HG02623 (cell line): ENCODE results near the gene PLSCR1.

ENCODE experiments used
- ATAC-seq: cut with Tn5 transposase; IDR thresholded peaks from one replicate; pipeline ENCODE4 v1.9.1; 2021; ENCODE audit warnings: moderate library complexity; ENCODE audit not compliant: unreplicated experiment

PLSCR1 gene, protein sequence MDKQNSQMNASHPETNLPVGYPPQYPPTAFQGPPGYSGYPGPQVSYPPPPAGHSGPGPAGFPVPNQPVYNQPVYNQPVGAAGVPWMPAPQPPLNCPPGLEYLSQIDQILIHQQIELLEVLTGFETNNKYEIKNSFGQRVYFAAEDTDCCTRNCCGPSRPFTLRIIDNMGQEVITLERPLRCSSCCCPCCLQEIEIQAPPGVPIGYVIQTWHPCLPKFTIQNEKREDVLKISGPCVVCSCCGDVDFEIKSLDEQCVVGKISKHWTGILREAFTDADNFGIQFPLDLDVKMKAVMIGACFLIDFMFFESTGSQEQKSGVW

DNA sequence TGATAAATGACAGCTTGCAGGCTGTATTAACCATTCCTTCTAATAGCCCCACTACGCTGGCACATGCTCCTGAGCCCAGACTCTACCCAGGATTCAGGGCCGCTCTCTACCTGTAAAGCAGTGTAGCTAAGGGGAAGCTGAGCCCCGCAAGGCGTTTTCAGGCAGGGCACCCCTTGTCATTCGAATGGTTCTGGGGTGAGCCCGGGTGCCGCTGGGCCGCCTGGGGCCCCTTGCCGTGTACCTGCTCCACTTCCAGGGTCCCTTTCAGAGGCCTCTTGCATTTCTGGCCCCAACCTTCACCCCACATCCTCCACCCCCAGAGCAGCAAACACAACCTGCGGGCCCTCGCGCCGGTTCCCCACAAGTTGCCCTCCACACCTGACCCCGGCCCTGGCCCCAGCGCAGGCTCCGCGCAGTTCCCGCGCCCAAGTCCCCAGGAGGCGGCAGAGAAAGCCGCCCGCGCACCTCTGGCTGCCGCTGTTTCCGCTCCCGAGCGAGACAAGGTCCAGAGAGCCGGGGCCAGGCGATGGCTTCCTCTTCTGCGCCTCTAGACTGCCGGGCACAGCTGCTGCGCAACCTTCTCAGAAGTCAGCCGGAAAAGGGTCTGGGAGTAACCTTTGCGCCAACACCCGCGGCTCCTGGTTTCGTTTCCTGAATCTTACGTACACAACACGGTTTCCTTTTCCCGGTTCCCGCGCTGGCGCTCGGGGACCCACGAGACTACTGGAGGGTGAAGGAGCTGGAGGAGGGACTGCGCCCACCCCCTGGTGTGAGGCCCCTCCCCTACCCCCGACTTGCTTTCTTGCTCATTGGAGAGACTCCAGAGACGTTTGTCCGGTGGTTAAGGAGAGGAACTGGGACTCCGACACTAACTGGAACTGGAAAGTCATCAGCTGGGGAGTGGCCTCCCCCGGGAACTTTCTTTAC is at the start of gene PLSCR1:
PLSCR1 (minus strand) TSS at position 606 of the 927 bp plus-strand sequence. CDS start 8,055 bp downstream, outside the sequence.
- peak; percentile 86 for ATAC-seq

DNA sequence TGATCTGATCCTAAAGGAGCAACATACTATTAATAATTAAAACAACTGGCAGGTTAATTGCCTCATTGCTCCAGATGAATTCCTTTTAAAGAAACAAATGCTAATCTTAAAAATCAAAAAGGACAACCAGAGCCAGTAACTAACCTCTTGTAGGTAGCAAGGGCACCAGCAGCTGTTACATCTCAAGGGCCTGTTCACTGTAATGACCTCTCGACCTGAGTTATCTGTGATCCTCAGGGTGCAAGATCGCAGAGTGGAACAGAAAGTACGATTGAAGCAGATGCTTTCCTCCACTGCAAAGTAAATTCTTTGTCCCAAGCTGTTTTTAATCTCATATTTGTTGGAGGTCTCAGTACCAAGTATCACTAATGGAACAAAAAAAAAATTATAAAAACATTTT is 49.4 kb upstream of the PLSCR1 start:
- no peak for ATAC-seq

- ATAC-seq = no peak
Measured at GRCh38 chr3:146590521-146590920, 46.1 kb upstream of the PLSCR1 start.

GRCh38 chr3:146589899-146590508 is 45.6 kb upstream of the PLSCR1 start:
- no peak for ATAC-seq

GRCh38 chr3:146585156-146585555 is 40.7 kb upstream of the PLSCR1 start:
- no peak for ATAC-seq

- ATAC-seq = no peak
Measured at GRCh38 chr3:146581951-146582467, 37.6 kb upstream of the PLSCR1 start.

DNA sequence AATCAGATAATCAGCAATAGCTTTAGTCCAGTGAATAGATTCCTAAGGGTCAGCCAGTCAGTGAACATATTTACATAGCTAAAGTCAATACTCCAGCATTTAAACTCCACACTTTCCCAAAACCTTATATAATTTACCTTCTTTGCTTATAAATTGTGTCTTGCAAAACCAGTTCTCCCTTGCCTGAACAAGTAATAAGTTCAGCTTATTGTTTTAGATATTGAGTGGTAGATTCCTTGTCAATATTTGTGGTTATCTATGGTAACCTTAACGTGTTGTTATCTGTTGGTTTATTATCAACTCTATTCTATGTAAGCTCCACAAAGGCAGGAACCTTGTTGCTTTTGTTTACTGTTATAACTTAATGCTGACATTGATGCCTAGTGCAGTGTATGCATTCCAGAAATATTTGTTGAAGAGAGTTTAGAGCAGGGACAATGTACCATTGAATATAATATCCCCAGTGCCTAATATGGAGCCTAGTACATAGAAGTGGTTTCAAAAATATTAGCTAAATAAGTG is 36.7 kb upstream of the PLSCR1 start:
- no peak for ATAC-seq

GRCh38 chr3:146577662-146578061 is 33.3 kb upstream of the PLSCR1 start:
- no peak for ATAC-seq

GRCh38 chr3:146575636-146576035 is 31.2 kb upstream of the PLSCR1 start:
- no peak for ATAC-seq

GRCh38 chr3:146574173-146574572 is 29.8 kb upstream of the PLSCR1 start:
- ATAC-seq = no peak

DNA sequence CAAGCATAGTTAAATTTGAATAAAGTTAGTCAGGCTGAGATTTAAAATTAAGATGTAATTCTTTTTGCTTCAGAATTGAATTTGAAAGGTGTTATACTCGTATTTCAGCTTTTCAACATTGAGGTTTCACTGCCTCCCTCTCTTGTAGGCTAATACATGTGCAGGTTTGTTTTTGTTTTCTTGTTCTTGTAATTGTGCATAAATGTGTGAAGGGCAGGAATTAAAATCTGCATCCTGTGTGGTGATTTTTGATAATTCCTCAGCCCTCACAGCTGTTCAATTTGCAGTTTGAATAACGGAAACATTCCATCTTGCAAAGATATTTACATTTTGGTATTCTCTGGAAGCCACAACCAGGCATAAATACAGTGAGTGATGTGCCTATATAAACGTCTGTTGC is 24.9 kb upstream of the PLSCR1 start:
- ATAC-seq = no peak

DNA sequence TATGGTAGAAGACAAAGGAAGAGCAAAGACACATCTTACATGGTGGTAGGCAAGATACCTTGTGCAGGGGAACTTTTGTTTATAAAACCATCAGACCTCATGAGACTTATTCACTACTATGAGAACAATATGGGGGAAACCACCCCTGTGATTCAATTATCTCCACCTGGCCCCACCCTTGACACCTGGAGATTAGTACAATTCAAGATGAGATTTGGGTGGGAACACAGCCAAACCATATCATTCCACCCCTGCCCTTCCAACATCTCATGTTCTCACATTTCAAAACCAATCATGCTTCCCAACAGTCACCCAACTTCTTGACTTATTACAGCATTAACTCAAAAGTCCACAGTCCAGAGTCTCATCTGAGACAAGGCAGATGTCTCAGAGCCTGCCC is 21.7 kb upstream of the PLSCR1 start:
- ATAC-seq = no peak

DNA sequence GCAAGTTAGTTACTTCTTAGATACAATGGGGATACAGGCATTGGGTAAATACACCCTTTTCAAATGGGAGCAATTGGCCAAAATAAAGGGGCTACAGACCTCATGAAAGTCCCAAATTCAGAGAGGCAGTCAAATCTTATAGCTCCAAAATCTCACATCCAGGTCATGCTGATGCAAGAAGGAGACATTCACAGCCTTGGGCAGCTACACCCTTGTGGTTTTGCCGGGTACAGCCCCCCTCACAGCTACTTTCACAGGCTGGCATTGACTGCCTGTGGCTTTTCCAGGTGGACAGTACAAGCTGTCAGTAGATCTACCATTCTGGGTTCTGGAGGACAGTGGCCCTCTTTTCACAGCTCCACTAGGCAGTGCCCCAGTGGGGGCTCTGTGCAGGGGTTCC is 17.5 kb upstream of the PLSCR1 start:
- no peak for ATAC-seq

GRCh38 chr3:146561463-146561862 is 17.1 kb upstream of the PLSCR1 start:
- no peak for ATAC-seq

GRCh38 chr3:146560678-146561077 is 16.3 kb upstream of the PLSCR1 start:
- ATAC-seq = no peak

DNA sequence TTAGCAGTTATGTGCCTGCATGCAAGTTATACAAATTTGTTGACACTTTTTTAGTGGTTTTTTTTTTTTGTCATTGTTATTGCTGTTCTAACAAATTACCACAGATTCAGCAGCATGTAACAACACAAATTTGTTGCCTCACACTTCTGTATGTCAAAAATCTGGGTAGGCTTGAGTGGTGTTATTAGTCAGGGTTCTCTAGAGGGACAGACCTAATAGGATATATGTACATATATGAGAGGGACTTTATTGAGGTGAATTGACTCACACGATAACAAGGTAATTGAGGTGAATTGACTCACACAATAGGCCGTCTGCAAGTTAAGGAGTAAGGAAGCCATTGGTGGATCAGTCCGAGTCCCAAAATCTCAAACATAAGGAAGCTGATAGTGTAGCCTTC is 15.0 kb upstream of the PLSCR1 start:
- ATAC-seq = no peak

- no peak for ATAC-seq
Measured at GRCh38 chr3:146558781-146559180, 14.4 kb upstream of the PLSCR1 start.

DNA sequence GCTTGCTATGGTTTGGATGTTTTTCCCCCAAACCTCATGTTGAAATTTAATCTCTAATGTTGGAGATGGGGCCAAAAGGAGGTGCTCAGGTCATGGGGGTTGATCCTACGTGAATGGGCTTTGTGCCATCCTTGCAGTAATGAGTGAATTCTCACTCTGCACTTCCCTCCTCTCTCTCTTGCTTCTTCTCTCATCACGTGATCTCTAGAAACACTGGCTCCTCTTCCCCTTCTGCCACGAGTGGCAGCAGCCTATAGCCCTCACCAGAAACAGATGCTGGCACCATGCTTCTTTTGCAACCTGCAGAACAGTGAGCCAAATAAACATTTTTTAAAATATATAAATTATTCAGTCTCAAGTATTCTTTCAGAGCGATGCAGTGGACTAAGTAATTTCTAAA is 13.3 kb upstream of the PLSCR1 start:
- no peak for ATAC-seq

DNA sequence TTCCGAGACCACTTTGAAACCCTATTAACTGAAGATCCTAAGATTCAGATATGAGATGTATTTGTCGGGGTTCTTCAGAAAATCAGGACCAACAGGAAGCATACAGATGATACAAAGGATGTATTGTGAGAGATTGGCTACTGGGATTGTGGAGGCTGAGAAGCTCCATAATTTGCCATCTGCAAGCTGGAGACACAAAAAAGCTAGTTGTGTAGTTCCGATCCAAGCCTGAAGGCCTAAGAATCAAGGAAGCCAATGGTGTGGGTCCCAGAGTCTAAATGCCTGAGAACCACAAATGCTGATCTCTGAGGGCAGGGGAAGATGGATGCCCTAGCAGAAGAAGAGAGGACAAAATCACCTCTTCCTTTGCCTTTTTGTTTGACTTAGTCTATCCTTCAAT is 10.9 kb upstream of the PLSCR1 start:
- ATAC-seq = no peak

- ATAC-seq = no peak
Measured at GRCh38 chr3:146554151-146554760, 9.8 kb upstream of the PLSCR1 start.
